Lung (tissue), 12 donors: ENCODE measurements around the gene NUCKS1. TPM values are rescaled to one million over a fixed set of nuclear protein-coding genes. Genes with fewer than 3 reads are reported as not detected.

Experiments used
- ATAC-seq: fragments of 200-7000 bp; cut with Tn5 transposase; one replicate; pipeline ENCODE4 v1.9.1; 2020; ENCODE audit warnings: moderate number of reproducible peaks; ENCODE audit not compliant: insufficient read depth, low FRiP score
- DNase-seq, 3 donors: peaks; one replicate each; pipeline ENCODE4 v3.0.0-alpha.2; 2013 to 2017
- H3K27ac ChIP-seq, 2 donors: one replicate each; pipeline ENCODE4 v1.5.1; 2013; ENCODE audit warnings: mild to moderate bottlenecking in 2 of 2, moderate library complexity in 2 of 2, control low read depth in 1 of 2, inconsistent platforms in 1 of 2, low read depth in 1 of 2, low read length in 1 of 2
- H3K27me3 ChIP-seq, 3 donors: one replicate each; pipeline ENCODE4 v1.5.1; 2013; ENCODE audit warnings: low read length in 2 of 3; ENCODE audit not compliant: control insufficient read depth in 3 of 3, insufficient read depth in 3 of 3
- H3K36me3 ChIP-seq, 4 donors: one replicate each; pipeline ENCODE4 v1.5.1; 2013; ENCODE audit warnings: low read length in 4 of 4, mild to moderate bottlenecking in 1 of 4, moderate library complexity in 1 of 4; ENCODE audit not compliant: control insufficient read depth in 4 of 4, insufficient read depth in 4 of 4
- H3K4me1 ChIP-seq, 5 donors: one replicate each; pipeline ENCODE4 v1.5.1; 2013; ENCODE audit warnings: low read length in 5 of 5, mild to moderate bottlenecking in 2 of 5, moderate library complexity in 1 of 5; ENCODE audit not compliant: control insufficient read depth in 5 of 5, insufficient read depth in 5 of 5
- H3K4me3 ChIP-seq: one replicate; pipeline ENCODE4 v1.5.1; 2013; ENCODE audit warnings: mild to moderate bottlenecking, control low read depth, moderate library complexity
- H3K9ac ChIP-seq, 2 donors: one replicate each; pipeline ENCODE4 v1.5.1; 2013; ENCODE audit warnings: low read length in 2 of 2, control low read depth in 1 of 2; ENCODE audit not compliant: insufficient read depth in 1 of 2
- H3K9me3 ChIP-seq, 4 donors: one replicate each; pipeline ENCODE4 v1.5.1; 2013; ENCODE audit warnings: low read length in 3 of 4, mild to moderate bottlenecking in 1 of 4, moderate library complexity in 1 of 4; ENCODE audit not compliant: control insufficient read depth in 4 of 4, insufficient read depth in 3 of 4
- CTCF ChIP-seq: IDR thresholded peaks from 2 replicates; pipeline ENCODE4 v1.5.1; 2012; ENCODE audit warnings: mild to moderate bottlenecking; ENCODE audit errors: control extremely low read depth, extremely low read depth
- WGBS, 2 donors: extraction: QIAGEN DNeasy Blood & Tissue Kit; methylation state at CpG; one replicate each; pipeline ENCODE4 v1.1.7; 2013; 5-methylcytosine and 5-hydroxymethylcytosine counted together
- polyA plus RNA-seq, 2 donors: library from polyadenylated mRNA; stranded (reverse); fragments of 200-250 nt; gene quantifications; one replicate each; pipeline ENCODE4 v1.2.1, GENCODE V29; 2013
- total RNA-seq, 2 donors: library from RNA; depleted of rRNA in 1 of 2; stranded (reverse); fragments of >200 nt in 1 of 2; gene quantifications; one replicate each; pipeline ENCODE4 v1.2.1, GENCODE V29; 2014 to 2021
- donor health status: control.
- donor health status: control.
- donor health status: Bipolar disorder and iron deficiency.
- donor health status: healthy.
- donor health status: DM: yes; HTN: yes; CAD: no.

Gene NUCKS1
- total and polyA plus RNA-seq, 4 donors: 28.6 to 285 (median 82.6) TPM

- no peak overlapping the region for H3K4me3 ChIP-seq
- no peak overlapping the region for H3K9ac ChIP-seq
- 99% methylated on average over 7 to 8 of the region's 8 CpGs for WGBS, 2 donors
- ATAC-seq: no peak
- no peaks in the 10 kb centered on the region for H3K27me3 ChIP-seq
- peaks cover 2 to 8% (median 6%) of the 10 kb centered on the region in 4 donors for H3K36me3 ChIP-seq
- TF ChIP-seq CTCF: no peak
- no peak for DNase-seq
- H3K9me3 ChIP-seq: no peaks in the 10 kb centered on the region
- H3K27ac ChIP-seq: no peak overlapping the region
- peaks cover 5 to 40% (median 22%) of the 10 kb centered on the region in 5 donors for H3K4me1 ChIP-seq
These were observed 5.6 kb downstream of the NUCKS1 start for GRCh38 chr1:205744403-205744802.

DNA sequence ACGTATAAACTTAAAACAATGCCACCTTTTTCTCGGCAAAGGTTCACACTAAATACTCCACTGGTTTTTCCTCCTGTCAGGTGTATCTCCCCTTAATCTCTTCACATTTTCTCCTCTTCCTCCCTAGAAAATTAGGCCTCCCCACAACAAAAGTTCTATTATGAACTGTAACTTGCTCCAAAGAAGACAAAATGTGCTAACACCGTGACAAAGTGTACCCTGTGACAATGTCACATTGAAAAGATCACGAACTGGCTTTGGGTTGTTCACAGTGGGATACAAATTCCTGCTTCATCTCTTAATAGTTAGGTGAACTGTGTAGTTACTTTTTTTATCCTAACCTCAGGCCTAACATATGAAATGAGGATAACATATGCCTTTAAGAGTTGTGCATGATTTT lies 6.0 kb downstream of the NUCKS1 start:
- no peak for DNase-seq
- no peak for TF ChIP-seq CTCF
- WGBS, 2 donors: 58 to 62% methylated on average over 4 of the region's 4 CpGs
- Histone ChIP-seq H3K36me3 (peaks cover 2 to 9% (median 7%) of the 10 kb centered on the region in 4 donors), H3K27ac (no peak overlapping the region), H3K9me3 (no peaks in the 10 kb centered on the region), H3K27me3 (no peaks in the 10 kb centered on the region), H3K4me3 (no peak overlapping the region), H3K9ac (no peak overlapping the region), H3K4me1 (peaks cover 6 to 40% (median 22%) of the 10 kb centered on the region in 5 donors)
- ATAC-seq: no peak

DNA sequence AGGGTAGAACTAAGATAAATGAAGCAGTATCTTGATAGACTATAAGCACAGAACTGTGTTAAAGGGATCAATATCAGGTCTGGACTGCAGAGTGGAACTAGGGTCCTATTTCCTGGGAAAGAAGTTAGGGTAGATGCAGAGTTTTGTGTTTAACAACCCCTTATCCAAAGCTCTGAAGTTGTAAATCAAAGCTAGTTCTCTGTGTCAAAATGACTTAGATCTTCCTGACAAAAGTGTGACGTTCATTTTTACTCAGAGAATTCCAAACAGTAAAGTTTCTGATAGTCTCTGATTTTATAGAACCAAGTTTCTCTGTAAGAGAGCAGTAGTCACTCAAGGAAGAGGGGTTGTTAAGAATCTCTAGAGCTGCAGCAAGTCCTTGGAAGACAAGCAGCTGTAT lies 8.3 kb downstream of the NUCKS1 start:
- ATAC-seq: no peak
- Histone ChIP-seq H3K4me1 (peaks cover 4 to 23% (median 16%) of the 10 kb centered on the region in 5 donors), H3K27me3 (no peaks in the 10 kb centered on the region), H3K9me3 (no peaks in the 10 kb centered on the region), H3K27ac (no peak overlapping the region), H3K9ac (no peak overlapping the region), H3K36me3 (peaks cover 2 to 13% (median 9%) of the 10 kb centered on the region in 4 donors), H3K4me3 (no peak overlapping the region)
- WGBS, 2 donors: 46 to 69% methylated on average over 1 of the region's 1 CpG
- DNase-seq: peak in 1 of 3 donors; percentile 17
- no peak for TF ChIP-seq CTCF
